ENCODE results near the gene PRSS48. TPM values are rescaled to one million over a fixed set of nuclear protein-coding genes. Genes with fewer than 3 reads are reported as not detected.
"Not testable (repeated sequence)": the region's sequence is repeated elsewhere in the genome, so short reads cannot be mapped to it uniquely, and the experiment has no call there.

The PRSS48 gene
- total RNA-seq, 2 donors from 2014 or later: not detected

GRCh38 chr4:151266497-151266896 is 10.5 kb upstream of the PRSS48 start:
- H3K4me3 ChIP-seq: no peak overlapping the region
- H3K4me1 ChIP-seq: no peaks in the 10 kb centered on the region
- no peak for DNase-seq
- TF ChIP-seq CTCF (IDR thresholded peaks at IDR 0.05): no peak
- intact Hi-C loops (cut with DNase I): no loop called here
- H3K36me3 ChIP-seq: no peaks in the 10 kb centered on the region
- no peaks in the 10 kb centered on the region for H3K9me3 ChIP-seq
- H3K27me3 ChIP-seq: no peaks in the 10 kb centered on the region
- H3K27ac ChIP-seq: no peak overlapping the region
- no peak overlapping the region for H3K9ac ChIP-seq (ENCODE audit: low read depth in 2 of 2, low read length in 2 of 2)

GRCh38 chr4:151267104-151267503 is 9.9 kb upstream of the PRSS48 start:
- Histone ChIP-seq H3K27ac (no peak overlapping the region), H3K4me3 (no peak overlapping the region), H3K9ac (ENCODE audit: low read depth in 2 of 2, low read length in 2 of 2) (no peak overlapping the region), H3K36me3 (no peaks in the 10 kb centered on the region), H3K27me3 (no peaks in the 10 kb centered on the region), H3K9me3 (no peaks in the 10 kb centered on the region), H3K4me1 (no peaks in the 10 kb centered on the region)
- DNase-seq: no peak
- intact Hi-C loops (cut with DNase I): no loop called here
- TF ChIP-seq CTCF (IDR thresholded peaks at IDR 0.05): no peak

GRCh38 chr4:151267822-151268535 is 9.0 kb upstream of the PRSS48 start:
- DNase-seq: no peak
- Histone ChIP-seq H3K4me1 (no peaks in the 10 kb centered on the region), H3K9ac (ENCODE audit: low read depth in 2 of 2, low read length in 2 of 2) (no peak overlapping the region), H3K36me3 (no peaks in the 10 kb centered on the region), H3K9me3 (no peaks in the 10 kb centered on the region), H3K4me3 (no peak overlapping the region), H3K27me3 (no peaks in the 10 kb centered on the region), H3K27ac (no peak overlapping the region)
- no peak for TF ChIP-seq CTCF (IDR thresholded peaks at IDR 0.05)
- intact Hi-C loops (cut with DNase I): no loop called here

- DNase-seq; H3K9ac ChIP-seq (ENCODE audit: low read depth in 2 of 2, low read length in 2 of 2); H3K9me3 ChIP-seq; intact Hi-C loops (cut with DNase I); H3K36me3 ChIP-seq; H3K4me3 ChIP-seq; H3K27ac ChIP-seq; H3K4me1 ChIP-seq; H3K27me3 ChIP-seq: not testable (repeated sequence)
Measured at GRCh38 chr4:151268905-151269304, 8.1 kb upstream of the PRSS48 start.

- no peaks in the 10 kb centered on the region for H3K9me3 ChIP-seq
- no peak overlapping the region for H3K4me3 ChIP-seq
- no peak for TF ChIP-seq CTCF (IDR thresholded peaks at IDR 0.05)
- H3K36me3 ChIP-seq: no peaks in the 10 kb centered on the region
- H3K27me3 ChIP-seq: no peaks in the 10 kb centered on the region
- no peak for DNase-seq
- H3K9ac ChIP-seq (ENCODE audit: low read depth in 2 of 2, low read length in 2 of 2): no peak overlapping the region
- H3K27ac ChIP-seq: no peak overlapping the region
- intact Hi-C loops (cut with DNase I): no loop called here
- no peaks in the 10 kb centered on the region for H3K4me1 ChIP-seq
Measured at GRCh38 chr4:151284534-151285245, 7.7 kb downstream of the PRSS48 start.

- no peak overlapping the region for H3K9ac ChIP-seq (ENCODE audit: low read depth in 2 of 2, low read length in 2 of 2)
- intact Hi-C loops (cut with DNase I): no loop called here
- H3K27ac ChIP-seq: no peak overlapping the region
- no peaks in the 10 kb centered on the region for H3K4me1 ChIP-seq
- no peaks in the 10 kb centered on the region for H3K9me3 ChIP-seq
- H3K27me3 ChIP-seq: no peaks in the 10 kb centered on the region
- no peaks in the 10 kb centered on the region for H3K36me3 ChIP-seq
- no peak for TF ChIP-seq CTCF (IDR thresholded peaks at IDR 0.05)
- no peak for DNase-seq
- H3K4me3 ChIP-seq: no peak overlapping the region
Measured at GRCh38 chr4:151287409-151287808, 10.4 kb downstream of the PRSS48 start.
